Testis (tissue), 2 donors: ENCODE measurements around the gene ZBTB40.

Experiments used
- POLR2A ChIP-seq: fragments of 450-650 bp; IDR thresholded peaks from one replicate; pipeline ENCODE4 v1.6.1; 2017; ENCODE audit warnings: antibody characterized with exemption, mild to moderate bottlenecking, moderate library complexity
- TF ChIP-seq, protein P1 (sequence below), 3 experiments: fragments of 450-650 bp in 2 of 3; fragments of 200-600 bp in 1 of 3; sonication (generic) in 1 of 3; IDR thresholded peaks; one replicate each; pipeline ENCODE4 v1.5.1; 2016 to 2019; ENCODE audit warnings: antibody characterized with exemption in 3 of 3, mild to moderate bottlenecking in 2 of 3, moderate library complexity in 1 of 3

DNA sequence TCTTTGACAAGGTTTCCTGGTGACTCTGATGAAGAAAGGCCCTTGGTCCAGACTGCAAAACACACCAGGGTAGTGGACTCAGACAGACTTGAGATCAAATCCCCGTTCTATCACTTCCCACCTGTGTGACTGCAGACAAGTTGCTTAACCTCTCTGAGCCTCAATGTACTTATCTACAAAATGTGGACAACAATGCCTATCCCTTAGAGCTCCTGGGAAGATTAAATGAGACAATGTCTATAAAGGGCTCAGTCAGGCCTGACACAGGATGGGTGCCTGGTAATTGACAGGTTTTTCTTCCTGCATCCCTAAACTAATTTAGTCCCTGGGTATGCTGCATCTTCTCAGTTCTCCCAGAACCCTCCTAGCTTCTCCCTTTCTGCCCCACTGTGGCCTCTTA lies 37.9 kb upstream of the ZBTB40 start:
- TF ChIP-seq, protein P1, sequence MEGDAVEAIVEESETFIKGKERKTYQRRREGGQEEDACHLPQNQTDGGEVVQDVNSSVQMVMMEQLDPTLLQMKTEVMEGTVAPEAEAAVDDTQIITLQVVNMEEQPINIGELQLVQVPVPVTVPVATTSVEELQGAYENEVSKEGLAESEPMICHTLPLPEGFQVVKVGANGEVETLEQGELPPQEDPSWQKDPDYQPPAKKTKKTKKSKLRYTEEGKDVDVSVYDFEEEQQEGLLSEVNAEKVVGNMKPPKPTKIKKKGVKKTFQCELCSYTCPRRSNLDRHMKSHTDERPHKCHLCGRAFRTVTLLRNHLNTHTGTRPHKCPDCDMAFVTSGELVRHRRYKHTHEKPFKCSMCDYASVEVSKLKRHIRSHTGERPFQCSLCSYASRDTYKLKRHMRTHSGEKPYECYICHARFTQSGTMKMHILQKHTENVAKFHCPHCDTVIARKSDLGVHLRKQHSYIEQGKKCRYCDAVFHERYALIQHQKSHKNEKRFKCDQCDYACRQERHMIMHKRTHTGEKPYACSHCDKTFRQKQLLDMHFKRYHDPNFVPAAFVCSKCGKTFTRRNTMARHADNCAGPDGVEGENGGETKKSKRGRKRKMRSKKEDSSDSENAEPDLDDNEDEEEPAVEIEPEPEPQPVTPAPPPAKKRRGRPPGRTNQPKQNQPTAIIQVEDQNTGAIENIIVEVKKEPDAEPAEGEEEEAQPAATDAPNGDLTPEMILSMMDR (IDR thresholded peaks at IDR 0.05): no peak
- TF ChIP-seq POLR2A: no peak
